Bronchial epithelial cell (primary cell): ENCODE results near the gene CYP27A1. TPM values are rescaled to one million over a fixed set of nuclear protein-coding genes. Genes with fewer than 3 reads are reported as not detected.

Source experiments
- DNase-seq: peaks from one replicate; pipeline ENCODE4 v3.0.0-alpha.2; 2010; ENCODE audit warnings: low read depth
- FAIRE-seq: peaks from 2 replicates; lab custom pipeline; 2011; peaks lifted over from hg19 to GRCh38; lab: Jason Lieb, UNC
- H3K27me3 ChIP-seq: 2 replicates; pipeline ENCODE4 v1.5.1; 2011; ENCODE audit warnings: low read length; ENCODE audit not compliant: control insufficient read depth, insufficient read depth
- H3K36me3 ChIP-seq: 2 replicates; pipeline ENCODE4 v1.5.1; 2011; ENCODE audit warnings: low read length; ENCODE audit not compliant: control insufficient read depth, insufficient read depth
- H3K4me3 ChIP-seq: 2 replicates; pipeline ENCODE4 v1.5.1; 2011; ENCODE audit warnings: mild to moderate bottlenecking, low read depth, low read length, control low read depth
- CTCF ChIP-seq: IDR thresholded peaks from 2 replicates; pipeline ENCODE4 v1.5.1; 2011; ENCODE audit warnings: mild to moderate bottlenecking, moderate library complexity, low read length, control low read depth, inconsistent platforms; ENCODE audit not compliant: insufficient read depth, severe bottlenecking
- total RNA-seq: library from RNA; depleted of rRNA; stranded (reverse); fragments of >200 nt; gene quantifications from 2 replicates; pipeline ENCODE4 v1.2.1, GENCODE V29; 2014

CYP27A1 gene
- total RNA-seq, 1 donor from 2014 or later: 0.26 TPM

DNA sequence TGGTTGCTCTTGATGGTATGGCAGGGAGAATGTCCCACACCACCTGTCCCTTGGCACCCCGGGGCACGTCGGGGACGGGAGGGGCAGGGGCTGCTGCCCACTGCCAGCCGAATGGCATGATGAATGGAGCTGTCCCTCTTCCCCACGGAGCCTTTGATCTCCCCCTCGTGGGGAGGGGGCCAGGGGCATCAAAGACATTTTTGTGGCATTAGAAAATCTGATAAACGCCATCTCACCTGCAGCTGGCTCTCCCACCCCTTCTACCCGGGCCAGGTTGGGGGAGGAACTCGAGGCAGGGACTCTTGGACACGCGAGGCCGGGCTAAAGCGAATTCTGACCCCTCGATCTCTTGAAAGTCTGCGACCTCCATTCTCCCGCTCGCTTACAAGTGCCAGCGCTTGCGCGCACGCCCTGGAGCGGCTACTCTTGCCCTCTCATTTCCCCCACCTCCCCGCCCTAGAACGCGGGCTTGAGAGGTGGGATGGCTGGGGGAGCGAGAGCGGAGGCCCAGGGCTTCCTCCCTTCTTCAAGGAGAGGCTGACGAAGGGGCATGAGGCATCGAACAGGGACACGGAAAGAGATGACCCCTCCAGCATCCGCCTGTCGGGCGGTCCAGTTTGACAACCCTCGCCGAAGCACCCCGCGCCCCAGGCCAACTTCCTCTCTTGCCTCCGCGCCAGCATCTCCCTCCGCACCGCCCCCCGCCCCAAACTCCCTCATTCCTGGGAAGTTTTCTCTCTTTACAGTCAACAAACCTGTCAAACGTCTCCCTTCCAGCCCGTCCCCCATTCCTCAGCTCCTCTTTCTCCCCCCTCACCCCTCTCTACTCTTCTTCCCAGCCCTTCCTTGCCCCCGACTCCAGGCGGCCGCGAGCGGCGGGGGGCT lies 77.0 kb downstream of the CYP27A1 start:
- H3K36me3 ChIP-seq: no peaks in the 10 kb centered on the region
- H3K4me3 ChIP-seq: no peak overlapping the region
- no peak for TF ChIP-seq CTCF
- DNase-seq (no peak), FAIRE-seq (no peak)
- H3K27me3 ChIP-seq: peaks cover 49% of the 10 kb centered on the region

GRCh38 chr2:218859556-218859987 lies 77.6 kb downstream of the CYP27A1 start, which contains the start of gene WNT6:
Gene WNT6, plus strand, starts transcription at chr2:218859805. Its CDS starts 233 bp downstream, at chr2:218860038.
- H3K27me3 ChIP-seq: peaks cover 49% of the 10 kb centered on the region
- H3K36me3 ChIP-seq: no peaks in the 10 kb centered on the region
- DNase-seq (no peak), FAIRE-seq (no peak)
- peak within 1 kb of the TSS; percentile 2 for H3K4me3 ChIP-seq
- TF ChIP-seq CTCF: no peak

DNA sequence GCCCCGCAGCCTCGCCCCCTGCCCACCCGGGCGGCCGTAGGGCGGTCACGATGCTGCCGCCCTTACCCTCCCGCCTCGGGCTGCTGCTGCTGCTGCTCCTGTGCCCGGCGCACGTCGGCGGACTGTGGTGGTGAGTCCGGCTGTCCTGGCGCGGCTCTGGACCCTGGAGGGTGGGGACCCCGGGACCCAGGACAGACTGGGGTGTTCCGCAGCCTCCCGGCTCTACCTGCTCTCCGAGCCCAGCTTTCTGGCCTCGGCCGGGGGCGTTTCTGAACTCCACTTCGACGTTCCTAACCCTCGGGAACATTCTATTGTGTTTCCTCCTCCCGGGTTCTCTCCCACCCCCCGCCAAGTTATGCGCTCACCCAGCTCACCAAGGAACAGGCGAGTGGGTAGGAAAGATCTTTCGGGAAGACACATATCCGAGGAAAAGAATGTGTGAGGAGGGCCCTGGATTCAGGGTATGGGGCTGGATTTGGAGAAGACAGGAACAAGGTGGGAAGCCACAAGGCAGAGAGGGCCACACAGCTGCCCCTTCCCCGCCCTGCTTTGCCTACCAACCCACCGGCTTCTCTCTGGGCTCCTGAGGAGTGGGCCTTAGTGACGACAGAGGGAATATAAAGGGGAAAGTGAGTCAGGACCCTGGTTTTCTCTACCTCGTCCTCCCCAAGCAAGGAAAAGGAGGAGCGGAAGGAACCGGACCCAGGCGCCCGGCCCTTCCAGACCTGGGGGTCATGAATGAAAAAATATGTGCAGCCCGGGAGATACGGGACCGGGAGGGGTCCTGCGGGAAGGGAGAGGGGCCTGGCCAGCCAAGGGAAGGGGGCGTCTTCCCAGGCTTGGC lies 78.3 kb downstream of the CYP27A1 start:
- no peak for FAIRE-seq

GRCh38 chr2:218860950-218861381 lies 79.0 kb downstream of the CYP27A1 start:
- FAIRE-seq: no peak

More for the DNA sequence above, 78.3 kb downstream of the CYP27A1 start:
- H3K27me3 ChIP-seq: peaks cover 49% of the 10 kb centered on the region
- TF ChIP-seq CTCF: no peak
- no peaks in the 10 kb centered on the region for H3K36me3 ChIP-seq
- peak overlapping the region; percentile 2 for H3K4me3 ChIP-seq
- no peak for DNase-seq

More at GRCh38 chr2:218860950-218861381, 79.0 kb downstream of the CYP27A1 start:
- peaks cover 49% of the 10 kb centered on the region for H3K27me3 ChIP-seq
- H3K36me3 ChIP-seq: no peaks in the 10 kb centered on the region
- TF ChIP-seq CTCF: no peak
- peak; percentile 36 for DNase-seq
- no peak overlapping the region for H3K4me3 ChIP-seq
